Nucleus accumbens (tissue), 56 donors: ENCODE results near the gene FCER2.

ENCODE experiments used
- DNase-seq, 56 donors: peaks; one replicate each; lab custom pipeline; 2025; lab: John Stamatoyannopoulos, UW

FCER2 gene

DNA sequence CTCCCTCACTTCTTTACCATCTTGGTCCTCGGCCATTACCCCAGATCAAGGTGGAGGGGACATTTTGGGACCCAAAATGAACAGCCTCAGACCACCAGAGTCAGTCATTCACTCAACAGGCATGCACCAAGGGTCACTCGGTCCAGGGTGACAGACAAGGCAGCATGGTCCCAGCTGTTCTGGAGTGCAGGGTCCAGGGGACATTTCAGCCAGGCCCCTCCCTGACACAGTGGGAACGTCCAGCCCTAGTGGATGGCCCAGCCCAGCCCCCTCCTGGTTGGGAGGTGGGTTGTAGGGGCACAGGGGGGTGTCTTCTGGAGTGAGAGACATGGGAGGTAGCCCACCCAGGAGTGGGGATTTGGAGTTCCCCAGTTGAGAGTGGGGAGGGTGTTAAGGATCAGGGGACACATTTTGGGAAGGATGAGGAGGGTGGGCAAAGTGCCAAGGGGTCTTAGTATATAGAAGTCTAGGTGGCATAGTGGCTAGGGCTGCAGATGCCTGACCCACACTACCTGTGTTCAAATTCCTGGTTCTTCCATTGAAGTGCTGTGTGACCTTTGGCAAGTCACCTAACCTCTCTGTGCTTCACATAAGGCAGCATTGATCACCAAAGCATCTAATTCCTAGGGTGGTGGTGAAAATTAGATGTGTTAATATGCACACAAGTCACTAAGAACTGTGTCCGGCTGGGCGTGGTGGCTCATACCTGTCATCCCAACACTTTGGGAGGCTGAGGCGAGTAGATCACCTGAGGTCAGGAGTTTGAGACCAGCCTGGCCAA lies 2.5 kb upstream of the FCER2 start:
- no peak for DNase-seq

- no peak for DNase-seq
Measured at GRCh38 chr19:7703332-7703731, 1.4 kb upstream of the FCER2 start.

- no peak for DNase-seq
Measured at GRCh38 chr19:7701049-7701653, 780 bp downstream of the FCER2 start.

DNA sequence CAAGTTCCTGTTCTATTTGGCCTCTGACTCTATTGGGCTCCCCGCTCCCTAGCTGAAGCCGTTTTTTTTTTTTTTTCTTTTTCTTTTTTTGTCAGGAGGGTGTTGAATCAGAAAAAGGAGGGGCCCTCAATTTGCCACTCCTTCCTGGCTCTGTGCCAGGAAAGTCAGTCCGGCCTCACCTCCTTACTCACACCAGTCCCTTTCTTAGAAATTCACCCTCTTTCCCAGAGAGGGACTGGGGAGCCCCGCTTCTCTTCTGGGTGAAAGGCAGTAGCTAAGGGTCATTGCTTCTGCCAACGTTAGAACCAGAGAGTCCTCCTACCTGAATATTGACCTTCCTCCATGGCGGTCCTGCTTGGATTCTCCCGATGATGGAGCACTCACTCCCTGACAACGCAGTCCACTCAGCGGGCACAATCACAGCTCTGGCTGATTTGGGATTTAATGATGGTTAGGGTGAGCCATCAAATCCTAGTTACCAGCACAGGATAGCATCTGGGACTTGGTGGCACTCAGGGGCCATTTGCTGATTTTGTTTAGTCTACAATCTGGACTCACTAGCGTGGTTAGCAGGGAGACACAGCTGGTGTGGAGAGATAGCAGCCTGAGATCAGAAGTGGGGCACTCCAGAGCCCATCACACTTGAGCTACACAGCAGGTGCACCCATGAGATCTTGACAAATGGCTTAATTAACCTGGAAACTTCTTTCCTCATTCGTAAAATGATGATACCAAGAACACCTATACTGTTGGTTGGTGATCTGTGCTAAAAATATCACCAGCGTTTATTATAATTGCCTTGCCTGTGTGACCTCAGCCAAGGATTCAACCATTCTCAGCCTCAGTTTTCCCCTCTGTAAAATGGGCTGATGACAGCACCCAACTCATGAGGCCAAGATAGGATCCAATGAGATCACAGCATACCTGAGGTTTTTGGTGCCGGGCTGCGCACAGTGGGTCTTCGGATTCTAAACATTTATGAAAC lies 2.2 kb downstream of the FCER2 start:
- no peak for DNase-seq

DNA sequence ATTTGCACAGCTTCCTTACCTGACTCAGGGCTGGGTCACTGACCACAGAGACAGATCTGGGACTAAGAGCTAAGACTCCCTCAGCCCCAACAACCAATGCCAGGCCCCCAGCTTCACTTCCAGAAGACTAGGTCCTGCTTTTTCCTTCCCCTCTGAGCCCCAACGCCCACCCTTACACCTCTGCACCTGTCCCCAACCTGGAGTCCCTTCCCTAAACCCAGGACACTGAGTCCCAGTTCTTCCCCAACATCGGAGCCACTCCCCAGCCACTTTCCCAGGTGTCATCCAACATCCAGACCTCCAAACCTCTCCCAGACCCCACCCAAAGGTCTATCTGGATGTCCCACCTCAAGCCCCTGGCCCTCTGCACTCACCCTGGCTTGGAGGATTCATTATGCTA lies 2.9 kb downstream of the FCER2 start:
- no peak for DNase-seq

GRCh38 chr19:7698583-7698982 lies 3.3 kb downstream of the FCER2 start:
- no peak for DNase-seq

GRCh38 chr19:7697721-7698287 lies 4.1 kb downstream of the FCER2 start:
- no peak for DNase-seq

DNA sequence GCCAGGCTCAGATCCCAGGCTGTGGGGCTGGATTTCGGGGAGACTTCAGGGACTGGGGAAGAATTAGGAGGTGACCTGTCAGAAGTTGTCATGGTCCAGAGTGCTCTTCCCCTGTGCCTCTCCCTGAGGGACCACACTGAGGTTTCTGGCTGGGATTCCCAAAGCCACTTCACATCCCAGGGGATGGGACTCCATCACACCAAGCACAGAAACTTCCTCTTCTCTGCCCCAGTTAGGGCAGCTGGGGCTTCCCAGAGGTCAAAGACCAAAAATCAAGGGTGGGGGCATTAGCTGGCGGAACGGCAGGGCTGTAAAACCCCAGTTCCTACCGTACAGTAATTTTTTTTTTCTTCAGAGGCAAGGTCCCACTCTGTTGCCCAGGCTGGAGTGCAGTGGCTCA lies 7.4 kb downstream of the FCER2 start:
- no peak for DNase-seq

DNA sequence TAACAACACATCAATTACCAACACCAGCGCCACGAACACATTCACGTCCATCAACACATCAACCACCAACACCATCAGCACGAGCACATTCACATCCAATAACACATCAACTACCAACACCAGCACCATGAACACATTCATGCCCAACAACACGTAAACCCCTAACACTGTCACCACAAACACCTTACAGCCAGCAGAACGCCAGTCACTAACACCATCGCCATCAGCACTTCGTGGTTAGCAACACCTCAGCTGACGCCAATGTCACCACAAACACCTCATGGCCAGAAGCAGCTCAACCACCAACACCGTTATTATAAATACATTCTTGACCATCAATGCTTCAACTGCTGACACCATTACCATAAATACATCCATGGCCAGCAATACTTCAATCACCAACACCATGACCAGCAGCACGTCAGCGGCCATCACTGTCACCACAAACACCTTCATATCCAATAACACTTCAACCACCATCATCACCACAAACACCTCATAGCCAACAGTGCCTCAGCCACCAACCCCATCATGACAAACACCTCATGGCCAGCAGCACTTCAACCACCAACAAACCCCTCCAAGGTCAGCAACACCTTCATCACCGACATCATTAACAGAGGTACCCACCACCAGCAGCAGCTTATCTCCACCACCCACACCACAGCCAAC lies 9.4 kb downstream of the FCER2 start:
- DNase-seq = no peak

- no peak for DNase-seq
Measured at GRCh38 chr19:7691497-7691896, 10.4 kb downstream of the FCER2 start.

- no peak for DNase-seq
Measured at GRCh38 chr19:7690779-7691258, 11.1 kb downstream of the FCER2 start.

- no peak for DNase-seq
Measured at GRCh38 chr19:7689165-7689564, 12.8 kb downstream of the FCER2 start.

DNA sequence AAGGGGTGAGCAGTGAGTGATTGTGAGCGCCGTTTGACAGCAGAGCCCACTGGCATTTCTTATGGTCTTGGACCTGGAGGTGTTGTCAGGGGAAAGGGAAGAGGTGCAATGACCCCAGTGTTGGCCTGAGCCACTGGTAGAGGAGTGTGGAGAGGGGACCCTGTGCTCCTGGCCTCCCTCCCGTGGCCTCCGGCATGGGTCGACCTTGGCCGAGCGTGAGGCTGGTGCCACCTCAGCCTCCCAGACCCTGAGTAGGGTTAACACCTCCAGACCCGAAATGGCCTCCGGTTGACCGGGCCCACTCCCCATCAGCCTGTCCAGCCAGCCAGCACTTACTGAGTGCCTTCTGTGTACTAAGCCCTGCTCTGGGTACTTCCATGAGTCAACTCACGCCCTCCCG lies 14.8 kb downstream of the FCER2 start:
- DNase-seq = no peak

DNA sequence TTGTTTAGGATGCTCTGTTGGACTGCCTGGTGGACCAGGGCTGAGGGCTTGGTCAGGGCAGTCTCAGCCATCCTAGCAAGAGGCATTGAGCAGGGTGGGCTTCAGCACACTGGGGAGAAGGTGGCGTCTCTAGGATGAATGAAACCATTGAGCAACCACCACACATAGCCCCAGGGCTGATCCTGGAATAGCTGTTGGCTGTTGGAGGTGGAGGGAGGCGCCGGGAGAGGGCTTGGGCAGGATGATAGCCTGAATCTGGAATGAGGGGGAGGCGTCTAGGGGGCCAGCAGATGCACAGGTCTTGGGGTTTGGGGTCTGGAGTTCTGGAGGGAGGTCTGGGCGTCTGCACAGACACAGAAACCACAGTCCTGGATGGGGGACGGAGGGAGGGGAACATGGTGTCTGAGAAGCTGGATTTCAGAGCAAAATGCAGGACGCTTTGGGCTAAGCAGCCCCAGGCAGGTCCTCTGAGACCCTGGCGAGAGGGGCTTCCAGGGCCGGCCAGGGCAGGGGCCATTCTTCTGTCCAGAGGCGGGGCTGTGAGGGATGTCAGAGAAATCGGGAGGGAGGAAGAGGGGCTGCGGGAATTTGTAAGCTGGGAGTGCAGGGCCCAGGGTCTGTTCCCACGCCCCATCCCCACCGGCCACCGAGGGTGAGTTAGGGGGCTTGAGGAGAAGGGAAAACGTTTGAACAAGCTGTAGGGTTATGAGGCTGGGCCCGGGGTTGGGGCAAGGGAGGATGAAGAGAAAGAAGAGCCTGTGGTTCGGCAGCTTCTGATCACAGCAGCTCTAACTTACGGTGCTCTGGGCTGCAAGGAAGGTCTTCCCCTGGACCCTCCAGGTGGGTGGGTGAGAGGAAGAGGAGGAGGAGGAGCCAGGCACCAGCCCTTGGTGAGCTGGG lies 16.1 kb downstream of the FCER2 start:
- DNase-seq = no peak

DNA sequence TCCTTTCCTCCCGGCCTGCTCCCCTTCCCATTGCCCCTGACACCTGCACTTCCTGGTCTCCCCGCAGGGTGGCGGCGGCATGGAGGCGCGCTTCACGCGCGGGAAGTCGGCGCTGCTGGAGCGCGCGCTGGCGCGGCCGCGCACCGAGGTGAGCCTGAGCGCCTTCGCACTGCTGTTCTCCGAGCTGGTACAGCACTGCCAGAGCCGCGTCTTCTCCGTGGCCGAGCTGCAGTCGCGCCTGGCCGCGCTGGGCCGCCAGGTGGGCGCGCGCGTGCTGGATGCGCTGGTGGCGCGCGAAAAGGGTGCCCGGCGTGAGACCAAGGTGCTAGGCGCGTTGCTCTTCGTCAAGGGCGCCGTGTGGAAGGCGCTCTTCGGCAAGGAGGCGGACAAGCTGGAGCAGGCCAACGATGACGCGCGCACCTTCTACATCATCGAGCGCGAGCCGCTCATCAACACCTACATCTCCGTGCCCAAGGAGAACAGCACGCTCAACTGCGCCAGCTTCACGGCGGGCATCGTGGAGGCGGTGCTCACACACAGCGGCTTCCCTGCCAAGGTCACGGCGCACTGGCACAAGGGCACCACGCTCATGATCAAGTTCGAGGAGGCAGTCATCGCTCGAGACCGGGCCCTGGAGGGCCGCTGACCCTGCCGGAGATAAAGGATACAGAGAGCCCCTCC lies 19.6 kb downstream of the FCER2 start:
- peak in 12 of 56 donors; percentile 18 to 62 (median 42) for DNase-seq

DNA sequence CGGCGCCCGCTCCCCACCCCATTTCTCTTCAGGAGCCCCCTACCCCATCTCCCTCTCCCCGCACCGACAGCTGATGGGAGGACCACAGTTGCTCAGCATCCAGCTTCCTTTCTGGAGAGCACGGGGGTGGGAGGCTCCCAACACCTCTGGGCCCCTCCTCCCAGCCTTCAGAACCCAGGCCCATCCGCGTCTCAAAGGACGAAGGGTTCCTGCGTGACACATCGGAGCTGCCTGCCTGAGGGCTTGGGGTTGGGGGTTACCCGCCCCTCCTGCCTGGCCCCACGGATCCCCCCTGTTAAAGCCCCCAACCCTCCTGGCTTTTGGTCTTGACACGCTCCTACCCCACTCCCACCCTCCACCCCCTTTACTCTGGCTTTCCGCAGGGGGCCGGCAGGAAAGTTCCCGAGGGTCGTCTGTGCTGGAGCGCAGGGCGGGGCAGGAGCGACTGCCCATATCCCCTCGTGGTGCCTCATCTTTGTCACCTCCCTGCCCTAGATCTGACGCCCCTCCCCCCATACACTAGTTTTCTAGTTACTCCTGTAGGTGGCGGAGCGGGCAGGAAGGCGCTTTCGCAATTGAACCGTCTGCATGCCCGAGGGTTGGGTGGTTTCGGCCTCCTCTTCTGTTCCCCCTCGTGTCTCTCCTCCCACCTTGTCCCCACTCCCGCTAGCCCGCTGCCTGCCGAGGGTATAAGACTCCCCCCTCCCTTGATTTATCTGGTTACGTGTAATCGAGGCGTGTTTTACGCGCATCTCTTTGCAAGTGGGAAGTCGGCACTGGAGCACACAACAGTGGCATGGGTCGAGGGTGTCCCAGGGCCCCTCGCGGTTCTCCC lies 20.4 kb downstream of the FCER2 start:
- DNase-seq = peak in 51 of 56 donors; percentile 5 to 84 (median 41)

- peak in 54 of 56 donors; percentile 26 to 91 (median 76) for DNase-seq
Measured at GRCh38 chr19:7680606-7681339, 21.2 kb downstream of the FCER2 start, which contains the start of gene TRAPPC5. Gene TRAPPC5, plus strand, starts transcription at chr19:7680833. Its CDS starts 1,421 bp downstream, at chr19:7682254.
